Retinal pigment epithelial cell (primary cell): Measurements from ENCODE around the gene POU2F3.

ENCODE experiments used
- DNase-seq: peaks from one replicate; pipeline ENCODE4 v3.0.0-alpha.2; 2010; ENCODE audit warnings: low read depth
- H3K4me3 ChIP-seq: 2 replicates; pipeline ENCODE4 v1.5.1; 2011; ENCODE audit warnings: mild to moderate bottlenecking, low read length, control low read depth, moderate library complexity
- TF ChIP-seq, protein P1 (sequence below): conservative IDR thresholded peaks from 2 replicates; pipeline ENCODE4 v1.5.1; 2011; ENCODE audit warnings: low read depth, low read length, control low read depth, inconsistent platforms

Gene POU2F3

DNA sequence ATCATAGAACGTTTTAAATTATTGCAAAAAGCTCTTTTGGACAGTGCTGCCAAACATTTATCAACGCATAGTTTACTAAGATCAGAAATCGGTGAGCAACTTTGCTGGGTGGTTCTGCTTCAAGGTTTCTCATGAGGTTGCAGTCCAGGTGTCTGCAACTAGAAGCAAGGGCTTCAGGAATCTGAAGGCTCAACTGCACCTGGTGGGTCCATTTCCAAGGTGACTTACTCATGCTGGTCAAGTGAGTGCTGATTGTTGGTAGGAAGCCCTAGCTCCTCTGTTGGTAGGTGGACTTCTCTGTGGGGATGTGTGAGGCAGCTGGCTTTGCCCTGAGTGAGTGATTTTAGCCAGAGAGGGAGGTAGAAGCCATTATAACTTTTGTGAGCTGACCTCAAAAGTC is 118.8 kb downstream of the POU2F3 start:
- no peak for DNase-seq
- TF ChIP-seq, protein P1, sequence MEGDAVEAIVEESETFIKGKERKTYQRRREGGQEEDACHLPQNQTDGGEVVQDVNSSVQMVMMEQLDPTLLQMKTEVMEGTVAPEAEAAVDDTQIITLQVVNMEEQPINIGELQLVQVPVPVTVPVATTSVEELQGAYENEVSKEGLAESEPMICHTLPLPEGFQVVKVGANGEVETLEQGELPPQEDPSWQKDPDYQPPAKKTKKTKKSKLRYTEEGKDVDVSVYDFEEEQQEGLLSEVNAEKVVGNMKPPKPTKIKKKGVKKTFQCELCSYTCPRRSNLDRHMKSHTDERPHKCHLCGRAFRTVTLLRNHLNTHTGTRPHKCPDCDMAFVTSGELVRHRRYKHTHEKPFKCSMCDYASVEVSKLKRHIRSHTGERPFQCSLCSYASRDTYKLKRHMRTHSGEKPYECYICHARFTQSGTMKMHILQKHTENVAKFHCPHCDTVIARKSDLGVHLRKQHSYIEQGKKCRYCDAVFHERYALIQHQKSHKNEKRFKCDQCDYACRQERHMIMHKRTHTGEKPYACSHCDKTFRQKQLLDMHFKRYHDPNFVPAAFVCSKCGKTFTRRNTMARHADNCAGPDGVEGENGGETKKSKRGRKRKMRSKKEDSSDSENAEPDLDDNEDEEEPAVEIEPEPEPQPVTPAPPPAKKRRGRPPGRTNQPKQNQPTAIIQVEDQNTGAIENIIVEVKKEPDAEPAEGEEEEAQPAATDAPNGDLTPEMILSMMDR: no peak
- H3K4me3 ChIP-seq: no peak overlapping the region

DNA sequence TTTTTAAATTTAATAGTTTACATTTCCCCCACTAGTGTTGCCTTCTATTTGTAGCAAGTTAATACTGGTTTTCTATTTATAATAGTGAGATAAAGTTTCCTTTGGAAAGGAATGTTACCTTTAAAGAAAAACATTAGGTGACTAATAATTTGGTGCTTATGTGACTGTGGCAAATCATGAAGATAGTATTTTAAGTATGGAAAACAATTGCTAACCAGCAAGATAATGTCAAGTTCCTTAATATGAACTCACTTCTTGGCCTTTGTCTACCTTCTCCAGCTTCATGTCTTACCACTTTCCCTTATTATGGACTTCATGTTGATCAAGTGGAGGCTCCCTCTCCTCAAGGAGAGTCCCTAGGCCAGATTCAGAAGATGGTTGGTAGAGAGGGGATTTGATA is 123.5 kb downstream of the POU2F3 start:
- H3K4me3 ChIP-seq: no peak overlapping the region
- TF ChIP-seq, protein P1: no peak
- no peak for DNase-seq

GRCh38 chr11:120365512-120365911 is 125.6 kb downstream of the POU2F3 start:
- no peak overlapping the region for H3K4me3 ChIP-seq
- TF ChIP-seq, protein P1: no peak
- DNase-seq: no peak
